ENCODE results near the gene BRCC3.

The BRCC3 gene

DNA sequence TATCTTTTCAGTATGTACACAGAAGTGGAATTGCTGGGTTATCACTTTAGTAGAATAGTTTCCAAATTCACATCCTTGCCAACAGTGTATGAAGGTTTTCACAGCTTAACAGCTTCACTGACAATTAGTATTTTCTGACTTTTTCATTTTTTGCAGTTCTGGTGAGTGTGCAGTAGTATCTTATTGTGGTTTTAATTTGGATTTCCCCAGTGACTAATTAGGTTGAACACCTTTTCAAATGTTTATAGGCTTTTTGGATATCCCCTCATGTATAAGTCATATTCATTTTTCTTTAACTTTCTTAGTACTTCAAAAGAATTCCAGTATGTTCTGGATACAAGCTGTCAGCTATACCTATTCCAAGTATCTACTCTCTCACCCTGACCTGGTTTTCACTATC lies 37.1 kb downstream of the BRCC3 start:
- no peak for TF ChIP-seq CTCF (conservative IDR thresholded peaks at IDR 0.05; ENCODE audit: low read length)

GRCh38 chrX:155112171-155112570 lies 40.9 kb downstream of the BRCC3 start:
- TF ChIP-seq CTCF (conservative IDR thresholded peaks at IDR 0.05; ENCODE audit: low read length): no peak
- no peak overlapping the region for H3K4me3 ChIP-seq (ENCODE audit: low read length)
- no peak for DNase-seq (ENCODE audit: low read depth)

More for the DNA sequence above, 37.1 kb downstream of the BRCC3 start:
- no peak for DNase-seq (ENCODE audit: low read depth)
- H3K4me3 ChIP-seq (ENCODE audit: low read length): no peak overlapping the region

- no peak for DNase-seq (ENCODE audit: low read depth)
- TF ChIP-seq CTCF (conservative IDR thresholded peaks at IDR 0.05; ENCODE audit: low read length): no peak
- no peak overlapping the region for H3K4me3 ChIP-seq (ENCODE audit: low read length)
Observed at GRCh38 chrX:155113097-155113496, 41.8 kb downstream of the BRCC3 start.

DNA sequence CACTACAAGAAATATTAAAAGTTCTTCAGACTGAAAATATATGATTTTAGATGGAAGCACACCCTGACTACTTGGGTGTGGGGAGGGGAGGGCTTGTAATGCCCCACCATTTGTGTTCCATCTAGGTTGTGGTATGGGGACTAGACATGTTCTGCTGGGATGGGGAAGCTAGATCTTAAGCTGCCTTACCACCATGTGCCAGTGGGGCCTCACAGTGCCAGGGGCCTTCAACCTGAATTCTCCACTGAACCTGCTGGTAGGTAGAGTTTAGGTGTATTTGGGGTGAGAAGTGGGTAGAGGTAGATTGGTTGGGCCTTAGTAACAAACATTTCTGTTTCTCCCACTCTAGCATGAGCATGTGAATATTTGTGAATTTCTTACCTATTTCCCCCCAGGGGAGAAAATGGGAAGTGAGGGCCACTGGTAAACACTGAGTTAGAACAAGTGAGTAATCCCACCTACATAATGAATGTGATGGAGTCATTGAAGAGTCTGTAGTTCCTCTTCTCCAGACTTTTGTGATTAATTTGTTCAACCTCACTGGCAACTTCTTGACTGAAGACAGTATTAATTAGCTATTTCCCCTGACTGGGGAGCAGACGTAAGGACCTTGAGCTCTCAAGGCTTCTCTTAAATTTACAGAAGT lies 44.0 kb downstream of the BRCC3 start:
- TF ChIP-seq CTCF (conservative IDR thresholded peaks at IDR 0.05; ENCODE audit: low read length): no peak
- no peak for DNase-seq (ENCODE audit: low read depth)
- H3K4me3 ChIP-seq (ENCODE audit: low read length): no peak overlapping the region

DNA sequence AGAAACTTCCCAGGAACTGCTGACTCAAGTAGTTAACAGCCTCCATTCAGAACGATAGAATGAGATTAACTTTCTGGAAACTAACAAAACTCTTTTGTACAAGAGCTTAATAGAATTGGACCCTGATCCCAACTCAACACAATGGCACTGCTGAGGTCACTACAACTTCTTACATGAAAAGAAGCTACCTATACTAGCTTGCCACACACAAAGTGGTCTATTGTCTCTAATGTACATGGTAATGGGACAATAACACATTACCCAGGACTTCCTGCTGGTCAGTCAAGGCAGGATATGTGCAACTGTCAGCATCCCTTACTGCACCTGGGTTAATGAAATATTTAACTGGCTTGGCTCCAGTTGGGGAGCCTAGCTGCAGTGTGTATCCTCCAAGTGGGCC lies 56.2 kb downstream of the BRCC3 start:
- no peak overlapping the region for H3K4me3 ChIP-seq (ENCODE audit: low read length)
- no peak for TF ChIP-seq CTCF (conservative IDR thresholded peaks at IDR 0.05; ENCODE audit: low read length)
- no peak for DNase-seq (ENCODE audit: low read depth)

- TF ChIP-seq CTCF (conservative IDR thresholded peaks at IDR 0.05; ENCODE audit: low read length): no peak
- no peak overlapping the region for H3K4me3 ChIP-seq (ENCODE audit: low read length)
- DNase-seq (ENCODE audit: low read depth): no peak
Observed at GRCh38 chrX:155127940-155128339, 56.6 kb downstream of the BRCC3 start.

GRCh38 chrX:155132110-155132509 lies 60.8 kb downstream of the BRCC3 start:
- no peak for DNase-seq (ENCODE audit: low read depth)
- no peak for TF ChIP-seq CTCF (conservative IDR thresholded peaks at IDR 0.05; ENCODE audit: low read length)
- H3K4me3 ChIP-seq (ENCODE audit: low read length): no peak overlapping the region

Measured in AG10803 (cell line).